ENCODE measurements around the gene A2ML1.

GRCh38 chr12:8911606-8912268 lies 89.3 kb downstream of the A2ML1 start:
- TF ChIP-seq CTCF (IDR thresholded peaks at IDR 0.05) (no peak), ZFX (IDR thresholded peaks at IDR 0.05; ENCODE audit: borderline replicate concordance) (no peak)
